GM12878 (cell line): ENCODE measurements around the gene SIK3. TPM values are rescaled to one million over a fixed set of nuclear protein-coding genes. Genes with fewer than 3 reads are reported as not detected.

Experiments used
- ATAC-seq: fragments of 200-7000 bp; cut with Tn5 transposase; 3 replicates; pipeline ENCODE4 v1.9.1; 2020; ENCODE audit warnings: mild to moderate bottlenecking, moderate library complexity
- BruUV-seq: library from RNA; stranded (reverse); fragments of 400-500 nt; replicated peaks from 2 replicates; lab custom pipeline; 2021; lab: Mats Ljungman, UMichigan
- CTCF ChIA-PET: fragments of 300-600 bp; sonication (Branson Sonifier 250); formaldehyde crosslinking; extraction: SDS; loops from one replicate; lab custom pipeline; 2021; ENCODE audit warnings: inconsistent platforms; lab: Yijun Ruan, JAX
- POLR2A ChIA-PET: fragments of 350-600 bp; formaldehyde crosslinking; extraction: SDS; loops from one replicate; lab custom pipeline; 2021; ENCODE audit warnings: inconsistent platforms; lab: Charles Lee
- RAD21 ChIA-PET: fragments of 300-600 bp; sonication (Branson Sonifier 250); formaldehyde crosslinking; loops from one replicate; lab custom pipeline; 2023; ENCODE audit warnings: antibody characterized with exemption; ENCODE audit not compliant: unreplicated experiment; lab: Charles Lee
- SMC1A ChIA-PET: fragments of 300-600 bp; sonication (Branson Sonifier 250); formaldehyde crosslinking; loops from one replicate; lab custom pipeline; 2023; ENCODE audit not compliant: unreplicated experiment, uncharacterized antibody; lab: Charles Lee
- DNase-seq: peaks from one replicate; pipeline ENCODE4 v3.0.0-alpha.2; 2011; ENCODE audit warnings: low read depth, low spot score
- FAIRE-seq: peaks from 3 replicates; lab custom pipeline; 2011; peaks lifted over from hg19 to GRCh38; lab: Jason Lieb, UNC
- H2AFZ ChIP-seq: 2 replicates; pipeline ENCODE4 v1.6.0; 2011; ENCODE audit warnings: low read depth, low read length, control low read depth; ENCODE audit not compliant: control insufficient read depth
- H3K27ac ChIP-seq: 2 replicates; pipeline ENCODE4 v1.5.1; 2011; ENCODE audit warnings: control low read depth; ENCODE audit not compliant: control insufficient read depth, insufficient read depth
- H3K27me3 ChIP-seq, 2 experiments: replicated peaks in 1 of 2; 2 replicates each; pipeline versions ENCODE4 v1.6.0 to v1.6.1; 2011; ENCODE audit warnings: low read length in 1 of 2; ENCODE audit not compliant: control insufficient read depth in 2 of 2, insufficient read depth in 2 of 2
- H3K36me3 ChIP-seq, 2 experiments: 2 replicates each; pipeline ENCODE4 v1.5.1; 2011; ENCODE audit warnings: low read length in 1 of 2; ENCODE audit not compliant: control insufficient read depth in 2 of 2, insufficient read depth in 2 of 2
- H3K4me1 ChIP-seq: 2 replicates; pipeline ENCODE4 v1.6.1; 2011; ENCODE audit warnings: mild to moderate bottlenecking, low read length, moderate library complexity, mixed read lengths; ENCODE audit not compliant: control insufficient read depth, insufficient read depth
- H3K4me2 ChIP-seq: 2 replicates; pipeline ENCODE4 v1.6.0; 2011; ENCODE audit warnings: control low read depth; ENCODE audit not compliant: control insufficient read depth, insufficient read depth
- H3K4me3 ChIP-seq: fragments of 200-600 bp; sonication (generic); 2 replicates; pipeline ENCODE4 v1.5.1; 2016
- H3K79me2 ChIP-seq: 2 replicates; pipeline ENCODE4 v1.6.0; 2011; ENCODE audit warnings: low read length; ENCODE audit not compliant: control insufficient read depth, insufficient read depth
- H3K9ac ChIP-seq: 2 replicates; pipeline ENCODE4 v1.8.0; 2011; ENCODE audit warnings: low read length, control low read depth, mixed read lengths; ENCODE audit not compliant: control insufficient read depth, insufficient read depth
- H3K9me3 ChIP-seq: replicated peaks from 3 replicates; pipeline ENCODE4 v1.5.1; 2011; ENCODE audit warnings: mild to moderate bottlenecking, low read length; ENCODE audit not compliant: control insufficient read depth, insufficient read depth
- H4K20me1 ChIP-seq: 2 replicates; pipeline ENCODE4 v1.6.0; 2011; ENCODE audit not compliant: control insufficient read depth, insufficient read depth
- CREM ChIP-seq: IDR thresholded peaks from 2 replicates; pipeline ENCODE4 v1.6.1; 2014; ENCODE audit warnings: antibody characterized with exemption, low read depth
- CTCF ChIP-seq, 3 experiments: IDR thresholded peaks in 2 of 3; conservative IDR thresholded peaks in 1 of 3; 2 replicates each; pipeline ENCODE4 v1.5.1; 2011; ENCODE audit warnings: low read depth in 3 of 3, low read length in 3 of 3, mild to moderate bottlenecking in 3 of 3, control low read depth in 2 of 3, moderate library complexity in 2 of 3, inconsistent platforms in 1 of 3, mixed read lengths in 1 of 3; ENCODE audit not compliant: control insufficient read depth in 2 of 3, insufficient read depth in 1 of 3; ENCODE audit errors: extremely low read depth in 1 of 3
- DPF2 ChIP-seq: fragments of 450-650 bp; IDR thresholded peaks from 2 replicates; pipeline ENCODE4 v1.6.1; 2017; ENCODE audit warnings: mild to moderate bottlenecking
- EED ChIP-seq: sonication (generic); IDR thresholded peaks from 2 replicates; pipeline ENCODE4 v1.6.1; 2016; ENCODE audit warnings: antibody characterized with exemption, low read depth
- HDAC2 ChIP-seq: fragments of 200-600 bp; sonication (generic); IDR thresholded peaks from 2 replicates; pipeline ENCODE4 v1.6.1; 2017
- IKZF1 ChIP-seq: fragments of 450-650 bp; conservative IDR thresholded peaks from 2 replicates; pipeline ENCODE4 v1.6.1; 2017; ENCODE audit warnings: antibody characterized with exemption, mild to moderate bottlenecking
- IKZF2 ChIP-seq, 2 experiments: fragments of 450-650 bp; IDR thresholded peaks; 2 replicates each; pipeline ENCODE4 v1.6.1; 2017; ENCODE audit warnings: mild to moderate bottlenecking in 2 of 2, moderate library complexity in 2 of 2
- IRF4 ChIP-seq: IDR thresholded peaks from 2 replicates; pipeline ENCODE4 v1.6.1; 2011; ENCODE audit warnings: low read depth, low read length
- JUNB ChIP-seq: IDR thresholded peaks from 2 replicates; pipeline ENCODE4 v1.6.1; 2016; ENCODE audit warnings: antibody characterized with exemption, mild to moderate bottlenecking
- LARP7 ChIP-seq: fragments of 450-650 bp; IDR thresholded peaks from 2 replicates; pipeline ENCODE4 v1.6.1; 2017; ENCODE audit warnings: mild to moderate bottlenecking
- NFIC ChIP-seq: IDR thresholded peaks from 2 replicates; pipeline ENCODE4 v1.6.1; 2012; ENCODE audit warnings: low read depth, mild to moderate bottlenecking, inconsistent platforms, low read length, moderate library complexity
- POLR2AphosphoS2 ChIP-seq: IDR thresholded peaks from 2 replicates; pipeline ENCODE4 v1.6.1; 2011; ENCODE audit warnings: low read depth, mild to moderate bottlenecking, low read length, improper control_type of control experiment, moderate library complexity
- ZNF384 ChIP-seq: IDR thresholded peaks from 2 replicates; pipeline ENCODE4 v1.6.1; 2012; ENCODE audit warnings: low read depth, mild to moderate bottlenecking, low read length, improper control_type of control experiment, borderline replicate concordance
- WGBS: methylation state at CpG from one replicate; pipeline ENCODE4 v1.1.6; 2016; ENCODE audit warnings: low lambda C conversion rate; ENCODE audit not compliant: insufficient replicate concordance, insufficient coverage; ENCODE audit errors: missing lambda C conversion rate; 5-methylcytosine and 5-hydroxymethylcytosine counted together
- in situ Hi-C: fragments of 300-500 bp; cut with MboI; formaldehyde crosslinking; loops from 9 replicates; pipeline ENCODE4 v1.14.3; 2018; ENCODE audit warnings: mixed read lengths
- intact Hi-C: fragments of 100-400 bp; cut with micrococcal nuclease; formaldehyde crosslinking; loops from one replicate; pipeline ENCODE4 v1.14.2; 2022; ENCODE audit not compliant: unreplicated experiment
- polyA plus RNA-seq, 11 experiments: library from polyadenylated mRNA; depleted of rRNA in 4 of 11; unstranded in 6 of 11; stranded (reverse) in 5 of 11; fragments of >200 nt; fragmentation: Nextera tagmentation in 4 of 11; fragmentation: Illumina TruSeq in 1 of 11; extraction: Ambion mirVana in 4 of 11; extraction: Trizol in 1 of 11; gene quantifications; 1 replicate in 1 of 11; 2 replicates in 10 of 11; pipeline versions ENCODE4 v1.2.1 to v1.2.3, GENCODE V29; 2011 to 2016; ENCODE audit warnings: inconsistent platforms in 2 of 11, missing spikeins in 2 of 11, low read depth in 1 of 11
- total RNA-seq, 4 experiments: library from RNA; depleted of rRNA in 3 of 4; stranded (reverse); fragments of >200 nt in 3 of 4; fragmentation: Illumina TruSeq in 1 of 4; extraction: Trizol in 1 of 4; gene quantifications; 2 replicates each; pipeline versions ENCODE4 v1.2.1 to v1.2.3, GENCODE V29; 2013 to 2021
- TF ChIP-seq, protein P1 (sequence below): IDR thresholded peaks from 2 replicates; pipeline ENCODE4 v1.6.1; 2012; ENCODE audit warnings: low read length, inconsistent platforms

The SIK3 gene
- total and polyA plus RNA-seq, 10 of the 15 experiments (the other 5 are each of a cell fraction or from before 2014, with no cell fraction given): 2.5 to 31.9 (median 11.1) TPM

DNA sequence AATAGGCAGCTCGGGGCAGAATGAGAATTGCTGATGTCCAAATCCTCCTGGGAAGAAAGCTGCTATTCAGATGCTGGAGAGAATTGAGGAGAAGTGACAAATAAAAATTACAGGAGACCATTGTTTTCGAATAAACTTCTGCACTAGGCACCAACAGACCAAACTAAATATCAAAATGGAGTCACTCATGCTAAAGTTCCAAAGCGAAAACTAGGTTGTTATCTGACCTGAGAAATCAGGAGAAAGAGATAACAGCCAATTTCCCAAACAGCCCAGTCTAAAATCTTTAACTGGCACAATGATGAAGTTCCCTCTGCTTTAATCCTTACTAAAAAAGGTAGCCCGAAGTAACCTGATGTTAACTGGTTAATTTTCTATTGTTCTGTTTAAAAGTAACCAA, 148.0 kb downstream of the SIK3 start:
- no peak overlapping the region for H2AFZ ChIP-seq
- no peaks in the 10 kb centered on the region for H3K27me3 ChIP-seq
- no peak overlapping the region for H3K9ac ChIP-seq
- BruUV-seq: no TSS peak
- intact Hi-C loops: no loop called here
- no peaks in the 10 kb centered on the region for H3K79me2 ChIP-seq
- DNase-seq: no peak
- ChIA-PET POLR2A (no interaction called here), SMC1A (interaction anchor here (0.9 to 3.4 kb wide), 4 partner anchors 8 to 156 kb away, joined by 3 to 18 read pairs (median 5); no protein-coding TSS in a partner anchor), RAD21 (no interaction called here), CTCF (interaction anchor here (1.2 kb wide), 2 partner anchors 28 to 81 kb away, joined by 3 to 5 read pairs; no protein-coding TSS in a partner anchor)
- 97% methylated on average over 4 of the region's 4 CpGs for WGBS
- no peaks in the 10 kb centered on the region; the same call in 1 of the 2 replicates for H3K4me1 ChIP-seq
- FAIRE-seq: no peak
- in situ Hi-C loops: no loop called here
- H3K27ac ChIP-seq: no peak overlapping the region
- ATAC-seq: no peak
- H3K4me3 ChIP-seq: no peak overlapping the region
- no peaks in the 10 kb centered on the region for H4K20me1 ChIP-seq
- H3K36me3 ChIP-seq: peaks cover 3 to 4% of the 10 kb centered on the region in 2 experiments
- no peaks in the 10 kb centered on the region for H3K9me3 ChIP-seq
- TF ChIP-seq CTCF (IDR thresholded peaks at IDR 0.05 in 2 of 3, conservative IDR thresholded peaks at IDR 0.05 in 1 of 3; ENCODE audit: control insufficient read depth in 2 of 3, extremely low read depth in 1 of 3, insufficient read depth in 1 of 3, low read depth in 3 of 3, low read length in 3 of 3) (no peak), POLR2AphosphoS2 (no peak)
- no peak overlapping the region for H3K4me2 ChIP-seq

- H3K4me3 ChIP-seq: no peak overlapping the region
- in situ Hi-C loops: no loop called here
- no TSS peak for BruUV-seq
- intact Hi-C loops: no loop called here
- ChIA-PET CTCF (interaction anchor here (1.2 kb wide), 1 partner anchor 11 kb away, joined by 4 read pairs; no protein-coding TSS in a partner anchor), RAD21 (interaction anchor here (1.0 kb wide), 1 partner anchor 40 kb away, joined by 3 read pairs; no protein-coding TSS in a partner anchor), SMC1A (interaction anchor here (1.6 to 2.0 kb wide), 4 partner anchors 10 to 157 kb away, joined by 3 to 9 read pairs (median 6); no protein-coding TSS in a partner anchor), POLR2A (interaction anchor here (1.4 kb wide), 1 partner anchor 68 kb away, joined by 3 read pairs; no protein-coding TSS in a partner anchor)
- no peaks in the 10 kb centered on the region for H3K9me3 ChIP-seq
- H3K4me1 ChIP-seq: no peaks in the 10 kb centered on the region; the same call in 1 of the 2 replicates
- DNase-seq: no peak
- H3K4me2 ChIP-seq: no peak overlapping the region
- H4K20me1 ChIP-seq: no peaks in the 10 kb centered on the region
- H2AFZ ChIP-seq: no peak overlapping the region
- FAIRE-seq: no peak
- no peaks in the 10 kb centered on the region for H3K79me2 ChIP-seq
- WGBS: 25% methylated on average over 4 of the region's 4 CpGs
- ATAC-seq: peak; percentile 60
- H3K9ac ChIP-seq: no peak overlapping the region
- H3K27ac ChIP-seq: no peak overlapping the region
- H3K36me3 ChIP-seq: peaks cover 3 to 4% of the 10 kb centered on the region in 2 experiments
- H3K27me3 ChIP-seq: no peaks in the 10 kb centered on the region
- peak; percentile 69 for TF ChIP-seq JUNB
- no peak for TF ChIP-seq ZNF384
- 0 out of 2 replicates have a peak, but pooled peaks have one; percentile 51 for TF ChIP-seq IRF4
- peak; percentile 38; the same call in 1 of the 2 replicates for TF ChIP-seq NFIC
- no peak for TF ChIP-seq HDAC2
- peak; percentile 53; the same call in 1 of the 2 replicates for TF ChIP-seq EED
- TF ChIP-seq DPF2: no peak
- 0 out of 4 replicates have a peak, but pooled peaks of 1 of the 2 experiments have one; percentile 24 for TF ChIP-seq IKZF2 (IDR thresholded peaks at IDR 0.05)
- TF ChIP-seq, protein P1, sequence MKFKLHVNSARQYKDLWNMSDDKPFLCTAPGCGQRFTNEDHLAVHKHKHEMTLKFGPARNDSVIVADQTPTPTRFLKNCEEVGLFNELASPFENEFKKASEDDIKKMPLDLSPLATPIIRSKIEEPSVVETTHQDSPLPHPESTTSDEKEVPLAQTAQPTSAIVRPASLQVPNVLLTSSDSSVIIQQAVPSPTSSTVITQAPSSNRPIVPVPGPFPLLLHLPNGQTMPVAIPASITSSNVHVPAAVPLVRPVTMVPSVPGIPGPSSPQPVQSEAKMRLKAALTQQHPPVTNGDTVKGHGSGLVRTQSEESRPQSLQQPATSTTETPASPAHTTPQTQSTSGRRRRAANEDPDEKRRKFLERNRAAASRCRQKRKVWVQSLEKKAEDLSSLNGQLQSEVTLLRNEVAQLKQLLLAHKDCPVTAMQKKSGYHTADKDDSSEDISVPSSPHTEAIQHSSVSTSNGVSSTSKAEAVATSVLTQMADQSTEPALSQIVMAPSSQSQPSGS: peak; percentile 24; the same call in 1 of the 2 replicates
- no peak for TF ChIP-seq CREM
- no peak for TF ChIP-seq LARP7
- TF ChIP-seq IKZF1: no peak
These were observed 149.8 kb downstream of the SIK3 start for GRCh38 chr11:116948391-116948790.
